GM12878 (cell line): Measurements from ENCODE around the gene IFT172. TPM values are rescaled to one million over a fixed set of nuclear protein-coding genes. Genes with fewer than 3 reads are reported as not detected.

Experiments used
- ATAC-seq: fragments of 200-7000 bp; cut with Tn5 transposase; 3 replicates; pipeline ENCODE4 v1.9.1; 2020; ENCODE audit warnings: mild to moderate bottlenecking, moderate library complexity
- BruUV-seq: library from RNA; stranded (reverse); fragments of 400-500 nt; replicated peaks from 2 replicates; lab custom pipeline; 2021; lab: Mats Ljungman, UMichigan
- CTCF ChIA-PET: fragments of 300-600 bp; sonication (Branson Sonifier 250); formaldehyde crosslinking; extraction: SDS; loops from one replicate; lab custom pipeline; 2021; ENCODE audit warnings: inconsistent platforms; lab: Yijun Ruan, JAX
- POLR2A ChIA-PET: fragments of 350-600 bp; formaldehyde crosslinking; extraction: SDS; loops from one replicate; lab custom pipeline; 2021; ENCODE audit warnings: inconsistent platforms; lab: Charles Lee
- RAD21 ChIA-PET: fragments of 300-600 bp; sonication (Branson Sonifier 250); formaldehyde crosslinking; loops from one replicate; lab custom pipeline; 2023; ENCODE audit warnings: antibody characterized with exemption; ENCODE audit not compliant: unreplicated experiment; lab: Charles Lee
- SMC1A ChIA-PET: fragments of 300-600 bp; sonication (Branson Sonifier 250); formaldehyde crosslinking; loops from one replicate; lab custom pipeline; 2023; ENCODE audit not compliant: unreplicated experiment, uncharacterized antibody; lab: Charles Lee
- DNase-seq: peaks from one replicate; pipeline ENCODE4 v3.0.0-alpha.2; 2011; ENCODE audit warnings: low read depth, low spot score
- FAIRE-seq: peaks from 3 replicates; lab custom pipeline; 2011; peaks lifted over from hg19 to GRCh38; lab: Jason Lieb, UNC
- H2AFZ ChIP-seq: 2 replicates; pipeline ENCODE4 v1.6.0; 2011; ENCODE audit warnings: low read depth, low read length, control low read depth; ENCODE audit not compliant: control insufficient read depth
- H3K27ac ChIP-seq: 2 replicates; pipeline ENCODE4 v1.5.1; 2011; ENCODE audit warnings: control low read depth; ENCODE audit not compliant: control insufficient read depth, insufficient read depth
- H3K27me3 ChIP-seq, 2 experiments: replicated peaks in 1 of 2; 2 replicates each; pipeline versions ENCODE4 v1.6.0 to v1.6.1; 2011; ENCODE audit warnings: low read length in 1 of 2; ENCODE audit not compliant: control insufficient read depth in 2 of 2, insufficient read depth in 2 of 2
- H3K36me3 ChIP-seq, 2 experiments: 2 replicates each; pipeline ENCODE4 v1.5.1; 2011; ENCODE audit warnings: low read length in 1 of 2; ENCODE audit not compliant: control insufficient read depth in 2 of 2, insufficient read depth in 2 of 2
- H3K4me1 ChIP-seq: 2 replicates; pipeline ENCODE4 v1.6.1; 2011; ENCODE audit warnings: mild to moderate bottlenecking, low read length, moderate library complexity, mixed read lengths; ENCODE audit not compliant: control insufficient read depth, insufficient read depth
- H3K4me2 ChIP-seq: 2 replicates; pipeline ENCODE4 v1.6.0; 2011; ENCODE audit warnings: control low read depth; ENCODE audit not compliant: control insufficient read depth, insufficient read depth
- H3K4me3 ChIP-seq: fragments of 200-600 bp; sonication (generic); 2 replicates; pipeline ENCODE4 v1.5.1; 2016
- H3K79me2 ChIP-seq: 2 replicates; pipeline ENCODE4 v1.6.0; 2011; ENCODE audit warnings: low read length; ENCODE audit not compliant: control insufficient read depth, insufficient read depth
- H3K9ac ChIP-seq: 2 replicates; pipeline ENCODE4 v1.8.0; 2011; ENCODE audit warnings: low read length, control low read depth, mixed read lengths; ENCODE audit not compliant: control insufficient read depth, insufficient read depth
- H3K9me3 ChIP-seq: replicated peaks from 3 replicates; pipeline ENCODE4 v1.5.1; 2011; ENCODE audit warnings: mild to moderate bottlenecking, low read length; ENCODE audit not compliant: control insufficient read depth, insufficient read depth
- H4K20me1 ChIP-seq: 2 replicates; pipeline ENCODE4 v1.6.0; 2011; ENCODE audit not compliant: control insufficient read depth, insufficient read depth
- ESRRA ChIP-seq: IDR thresholded peaks from 2 replicates; pipeline ENCODE4 v1.6.1; 2012; ENCODE audit warnings: mild to moderate bottlenecking, low read length, improper control_type of control experiment
- NFXL1 ChIP-seq: fragments of 450-650 bp; IDR thresholded peaks from 2 replicates; pipeline ENCODE4 v1.6.1; 2017; ENCODE audit warnings: antibody characterized with exemption, mild to moderate bottlenecking, borderline replicate concordance
- RAD51 ChIP-seq: fragments of 450-650 bp; IDR thresholded peaks from 2 replicates; pipeline ENCODE4 v1.6.1; 2016; ENCODE audit warnings: moderate library complexity, mild to moderate bottlenecking, inconsistent platforms
- RELB ChIP-seq: fragments of 450-650 bp; IDR thresholded peaks from 2 replicates; pipeline ENCODE4 v1.6.1; 2017; ENCODE audit warnings: low read depth, mild to moderate bottlenecking, moderate library complexity
- RUNX3 ChIP-seq: IDR thresholded peaks from 2 replicates; pipeline ENCODE4 v1.6.1; 2012; ENCODE audit warnings: low read length, inconsistent platforms
- WRNIP1 ChIP-seq: IDR thresholded peaks from 2 replicates; pipeline ENCODE4 v1.6.1; 2011; ENCODE audit warnings: low read depth, low read length, improper control_type of control experiment, borderline replicate concordance
- ZNF217 ChIP-seq: fragments of 450-650 bp; IDR thresholded peaks from 2 replicates; pipeline ENCODE4 v1.6.1; 2017; ENCODE audit warnings: antibody characterized with exemption, mild to moderate bottlenecking
- WGBS: methylation state at CpG from one replicate; pipeline ENCODE4 v1.1.6; 2016; ENCODE audit warnings: low lambda C conversion rate; ENCODE audit not compliant: insufficient replicate concordance, insufficient coverage; ENCODE audit errors: missing lambda C conversion rate; 5-methylcytosine and 5-hydroxymethylcytosine counted together
- in situ Hi-C: fragments of 300-500 bp; cut with MboI; formaldehyde crosslinking; loops from 9 replicates; pipeline ENCODE4 v1.14.3; 2018; ENCODE audit warnings: mixed read lengths
- intact Hi-C: fragments of 100-400 bp; cut with micrococcal nuclease; formaldehyde crosslinking; loops from one replicate; pipeline ENCODE4 v1.14.2; 2022; ENCODE audit not compliant: unreplicated experiment
- polyA plus RNA-seq, 11 experiments: library from polyadenylated mRNA; depleted of rRNA in 4 of 11; unstranded in 6 of 11; stranded (reverse) in 5 of 11; fragments of >200 nt; fragmentation: Nextera tagmentation in 4 of 11; fragmentation: Illumina TruSeq in 1 of 11; extraction: Ambion mirVana in 4 of 11; extraction: Trizol in 1 of 11; gene quantifications; 1 replicate in 1 of 11; 2 replicates in 10 of 11; pipeline versions ENCODE4 v1.2.1 to v1.2.3, GENCODE V29; 2011 to 2016; ENCODE audit warnings: inconsistent platforms in 2 of 11, missing spikeins in 2 of 11, low read depth in 1 of 11
- total RNA-seq, 4 experiments: library from RNA; depleted of rRNA in 3 of 4; stranded (reverse); fragments of >200 nt in 3 of 4; fragmentation: Illumina TruSeq in 1 of 4; extraction: Trizol in 1 of 4; gene quantifications; 2 replicates each; pipeline versions ENCODE4 v1.2.1 to v1.2.3, GENCODE V29; 2013 to 2021
- TF ChIP-seq, protein P1 (sequence below): IDR thresholded peaks from 2 replicates; pipeline ENCODE4 v1.6.1; 2011; ENCODE audit warnings: borderline replicate concordance, low read depth, mild to moderate bottlenecking, moderate library complexity, low read length; ENCODE audit not compliant: insufficient read depth, poor library complexity, severe bottlenecking
- TF ChIP-seq, protein P2 (sequence below): fragments of 450-650 bp; formaldehyde crosslinking; IDR thresholded peaks from 2 replicates; pipeline ENCODE4 v1.5.0; 2022; ENCODE audit warnings: mild to moderate bottlenecking, missing genetic modification characterization

The IFT172 gene
- total and polyA plus RNA-seq, 10 of the 15 experiments (the other 5 are each of a cell fraction or from before 2014, with no cell fraction given), result 2.4 to 8.6 (median 6.2) TPM

DNA sequence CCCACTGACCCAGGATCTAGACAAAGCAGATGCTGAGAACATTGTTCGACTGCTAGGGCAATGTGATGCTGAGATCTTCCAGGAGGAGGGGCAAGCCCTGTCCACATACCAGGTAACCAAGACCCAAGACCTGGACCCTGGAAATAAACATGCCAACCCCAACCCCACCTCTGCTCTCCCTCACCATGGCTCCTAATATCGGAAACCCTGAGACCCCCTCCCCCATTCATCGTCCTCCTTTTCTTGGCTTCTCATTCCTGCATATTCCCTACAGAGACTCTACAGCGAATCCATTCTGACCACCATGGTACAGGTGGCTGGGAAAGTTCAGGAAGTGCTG, 7.7 kb upstream of the IFT172 start:
- no peak overlapping the region for H3K4me2 ChIP-seq
- no peaks in the 10 kb centered on the region for H4K20me1 ChIP-seq
- FAIRE-seq (no peak), ATAC-seq (no peak), DNase-seq (no peak)
- no TSS peak for BruUV-seq
- TF ChIP-seq RUNX3, result no peak
- no peak for TF ChIP-seq ZNF217
- TF ChIP-seq, protein P1, sequence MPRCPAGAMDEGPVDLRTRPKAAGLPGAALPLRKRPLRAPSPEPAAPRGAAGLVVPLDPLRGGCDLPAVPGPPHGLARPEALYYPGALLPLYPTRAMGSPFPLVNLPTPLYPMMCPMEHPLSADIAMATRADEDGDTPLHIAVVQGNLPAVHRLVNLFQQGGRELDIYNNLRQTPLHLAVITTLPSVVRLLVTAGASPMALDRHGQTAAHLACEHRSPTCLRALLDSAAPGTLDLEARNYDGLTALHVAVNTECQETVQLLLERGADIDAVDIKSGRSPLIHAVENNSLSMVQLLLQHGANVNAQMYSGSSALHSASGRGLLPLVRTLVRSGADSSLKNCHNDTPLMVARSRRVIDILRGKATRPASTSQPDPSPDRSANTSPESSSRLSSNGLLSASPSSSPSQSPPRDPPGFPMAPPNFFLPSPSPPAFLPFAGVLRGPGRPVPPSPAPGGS, result no peak
- H3K9ac ChIP-seq, result no peak overlapping the region
- peaks cover 6 to 13% of the 10 kb centered on the region in 2 experiments; a peak in 3 of 4 replicates for H3K27me3 ChIP-seq
- in situ Hi-C loops, result no loop called here
- no peaks in the 10 kb centered on the region for H3K79me2 ChIP-seq
- 36% methylated on average over 4 of the region's 4 CpGs for WGBS
- POLR2A ChIA-PET, result no interaction called here
- no peak overlapping the region for H3K27ac ChIP-seq
- CTCF ChIA-PET, result no interaction called here
- no peaks in the 10 kb centered on the region for H3K36me3 ChIP-seq
- no peak overlapping the region for H2AFZ ChIP-seq
- SMC1A ChIA-PET, result interaction anchor here (0.9 kb wide), 1 partner anchor 11 kb away, joined by 3 read pairs; no protein-coding TSS in a partner anchor
- intact Hi-C loops, result no loop called here
- RAD21 ChIA-PET, result no interaction called here
- no peaks in the 10 kb centered on the region for H3K9me3 ChIP-seq
- H3K4me1 ChIP-seq, result no peaks in the 10 kb centered on the region
- H3K4me3 ChIP-seq, result no peak overlapping the region

DNA sequence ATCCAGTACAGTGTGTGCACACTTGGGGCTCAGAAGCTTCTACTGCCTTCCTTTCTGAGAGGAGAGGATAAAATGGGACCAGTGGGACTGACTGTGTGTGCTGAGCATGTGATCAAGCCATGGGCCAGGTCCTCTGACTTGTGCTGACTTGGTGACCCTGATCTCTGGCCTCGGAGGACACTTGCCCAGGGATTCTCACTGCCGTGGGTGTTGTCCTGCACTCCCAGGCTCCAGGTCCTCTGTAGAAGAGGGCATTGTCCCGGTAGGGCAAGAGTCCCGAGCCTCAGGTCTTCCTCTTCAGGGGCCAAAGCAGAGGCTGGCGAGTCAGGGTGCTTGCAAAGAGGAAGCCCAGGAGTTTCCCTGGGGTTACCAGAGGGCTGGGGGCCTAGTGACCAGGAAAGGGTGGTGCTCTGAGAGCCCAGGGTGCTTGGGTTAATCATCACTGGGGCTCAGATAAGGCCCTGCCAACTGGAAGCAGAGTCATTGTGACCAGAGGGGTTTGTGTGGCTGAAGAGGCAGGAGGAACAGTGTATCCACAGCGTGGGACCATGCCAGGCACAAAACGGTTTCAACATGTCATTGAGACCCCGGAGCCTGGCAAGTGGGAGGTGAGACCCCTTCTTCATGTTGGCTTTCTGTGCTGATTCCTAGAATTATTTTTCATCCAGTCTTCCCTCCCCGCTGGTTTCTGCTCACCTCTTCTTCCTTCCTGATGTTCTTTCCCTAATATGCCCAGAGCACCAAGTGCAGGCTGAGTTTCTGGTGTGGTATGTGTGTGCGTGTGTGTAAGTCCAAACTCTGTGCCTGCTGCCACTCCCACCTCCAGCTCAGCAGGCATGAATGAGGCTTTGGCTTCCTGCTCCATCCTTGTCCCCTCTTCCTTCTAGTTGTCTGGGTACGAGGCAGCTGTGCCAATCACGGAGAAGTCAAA, 7.1 kb upstream of the IFT172 start, which contains the start of gene GCKR:
GCKR (plus strand) TSS at position 483 of the 931 bp plus-strand sequence; CDS start at position 549, 66 bp downstream.
- H3K27ac ChIP-seq, result no peak within 1 kb of the TSS
- no TSS peak for BruUV-seq
- no peak for DNase-seq
- ChIA-PET CTCF (no interaction called here), SMC1A (no interaction called here), RAD21 (no interaction called here), POLR2A (no interaction called here)
- no peak within 1 kb of the TSS for H3K4me3 ChIP-seq
- peaks cover 6 to 13% of the 10 kb centered on the region in 2 experiments; a peak in 3 of 4 replicates for H3K27me3 ChIP-seq
- no peak within 1 kb of the TSS for H3K9ac ChIP-seq
- no peaks in the 10 kb centered on the region for H3K4me1 ChIP-seq
- H3K4me2 ChIP-seq, result no peak within 1 kb of the TSS
- FAIRE-seq, result no peak
- H2AFZ ChIP-seq, result no peak within 1 kb of the TSS
- no peaks in the 10 kb centered on the region for H3K9me3 ChIP-seq
- H4K20me1 ChIP-seq, result no peaks in the 10 kb centered on the region
- H3K79me2 ChIP-seq, result no peaks in the 10 kb centered on the region
- 14% methylated on average over 12 of the region's 12 CpGs for WGBS
- ATAC-seq, result no peak
- no peaks in the 10 kb centered on the region for H3K36me3 ChIP-seq
- in situ Hi-C loops (no loop called here), intact Hi-C loops (no loop called here)
- TF ChIP-seq RAD51 (no peak), RELB (no peak), WRNIP1 (no peak), ESRRA (no peak), NFXL1 (no peak)
- TF ChIP-seq, protein P2, sequence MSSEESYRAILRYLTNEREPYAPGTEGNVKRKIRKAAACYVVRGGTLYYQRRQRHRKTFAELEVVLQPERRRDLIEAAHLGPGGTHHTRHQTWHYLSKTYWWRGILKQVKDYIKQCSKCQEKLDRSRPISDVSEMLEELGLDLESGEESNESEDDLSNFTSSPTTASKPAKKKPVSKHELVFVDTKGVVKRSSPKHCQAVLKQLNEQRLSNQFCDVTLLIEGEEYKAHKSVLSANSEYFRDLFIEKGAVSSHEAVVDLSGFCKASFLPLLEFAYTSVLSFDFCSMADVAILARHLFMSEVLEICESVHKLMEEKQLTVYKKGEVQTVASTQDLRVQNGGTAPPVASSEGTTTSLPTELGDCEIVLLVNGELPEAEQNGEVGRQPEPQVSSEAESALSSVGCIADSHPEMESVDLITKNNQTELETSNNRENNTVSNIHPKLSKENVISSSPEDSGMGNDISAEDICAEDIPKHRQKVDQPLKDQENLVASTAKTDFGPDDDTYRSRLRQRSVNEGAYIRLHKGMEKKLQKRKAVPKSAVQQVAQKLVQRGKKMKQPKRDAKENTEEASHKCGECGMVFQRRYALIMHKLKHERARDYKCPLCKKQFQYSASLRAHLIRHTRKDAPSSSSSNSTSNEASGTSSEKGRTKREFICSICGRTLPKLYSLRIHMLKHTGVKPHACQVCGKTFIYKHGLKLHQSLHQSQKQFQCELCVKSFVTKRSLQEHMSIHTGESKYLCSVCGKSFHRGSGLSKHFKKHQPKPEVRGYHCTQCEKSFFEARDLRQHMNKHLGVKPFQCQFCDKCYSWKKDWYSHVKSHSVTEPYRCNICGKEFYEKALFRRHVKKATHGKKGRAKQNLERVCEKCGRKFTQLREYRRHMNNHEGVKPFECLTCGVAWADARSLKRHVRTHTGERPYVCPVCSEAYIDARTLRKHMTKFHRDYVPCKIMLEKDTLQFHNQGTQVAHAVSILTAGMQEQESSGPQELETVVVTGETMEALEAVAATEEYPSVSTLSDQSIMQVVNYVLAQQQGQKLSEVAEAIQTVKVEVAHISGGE (CRISPR knock-in tag), result no peak
